GM10248 (cell line): Measurements from ENCODE around the gene P3H1.

Experiments used
- CTCF ChIA-PET: fragments of 300-600 bp; sonication (Branson Sonifier 250); formaldehyde crosslinking; extraction: SDS; loops from one replicate; lab custom pipeline; 2021; ENCODE audit warnings: antibody characterized with exemption; lab: Yijun Ruan, JAX
- POLR2A ChIA-PET: fragments of 350-650 bp; sonication (Branson Sonifier 250); formaldehyde crosslinking; extraction: SDS; loops from one replicate; lab custom pipeline; 2020; ENCODE audit warnings: antibody characterized with exemption; lab: Yijun Ruan, JAX
- DNase-seq: peaks from one replicate; pipeline ENCODE4 v3.0.0; 2012; ENCODE audit errors: extremely low spot score
- TF ChIP-seq, protein P1 (sequence below): IDR thresholded peaks from 2 replicates; pipeline ENCODE4 v1.5.1; 2012; ENCODE audit warnings: mild to moderate bottlenecking, low read depth; ENCODE audit errors: extremely low read depth, missing control alignments, control extremely low read depth

Gene P3H1

DNA sequence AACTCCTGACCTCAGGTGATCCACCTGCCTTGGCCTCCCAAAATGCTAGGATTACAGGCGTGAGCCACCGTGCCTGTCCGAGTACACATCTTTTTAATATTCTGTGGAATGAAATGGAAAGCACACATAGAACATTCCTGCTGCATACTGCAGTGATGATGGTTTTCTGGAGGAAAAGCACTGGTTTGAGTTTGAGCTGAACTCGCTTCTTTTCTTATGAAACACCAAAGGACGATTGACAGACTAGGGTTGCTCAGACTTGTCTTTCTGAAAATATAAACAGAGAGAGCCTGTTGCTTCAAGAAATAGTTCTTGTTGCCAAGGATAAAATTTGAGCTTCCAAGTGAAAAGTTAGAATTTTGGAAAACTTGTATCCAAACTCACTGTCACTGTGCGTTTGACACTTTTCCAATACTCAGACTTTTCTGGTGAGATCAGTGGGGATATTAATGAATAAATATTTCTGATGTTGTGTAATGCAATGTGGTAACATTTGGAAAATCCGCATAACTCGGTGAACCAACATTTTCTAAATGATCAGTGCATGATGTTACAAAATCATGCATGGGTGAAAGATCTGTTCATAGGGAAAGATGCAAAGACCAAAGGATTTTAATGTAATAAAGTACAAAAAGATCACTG lies 35.1 kb upstream of the P3H1 start:
- CTCF ChIA-PET, result interaction anchor here (1.0 to 1.3 kb wide), 2 partner anchors 14 to 18 kb away, joined by 3 read pairs; partner anchors contain the start of gene ERMAP
- TF ChIP-seq, protein P1, sequence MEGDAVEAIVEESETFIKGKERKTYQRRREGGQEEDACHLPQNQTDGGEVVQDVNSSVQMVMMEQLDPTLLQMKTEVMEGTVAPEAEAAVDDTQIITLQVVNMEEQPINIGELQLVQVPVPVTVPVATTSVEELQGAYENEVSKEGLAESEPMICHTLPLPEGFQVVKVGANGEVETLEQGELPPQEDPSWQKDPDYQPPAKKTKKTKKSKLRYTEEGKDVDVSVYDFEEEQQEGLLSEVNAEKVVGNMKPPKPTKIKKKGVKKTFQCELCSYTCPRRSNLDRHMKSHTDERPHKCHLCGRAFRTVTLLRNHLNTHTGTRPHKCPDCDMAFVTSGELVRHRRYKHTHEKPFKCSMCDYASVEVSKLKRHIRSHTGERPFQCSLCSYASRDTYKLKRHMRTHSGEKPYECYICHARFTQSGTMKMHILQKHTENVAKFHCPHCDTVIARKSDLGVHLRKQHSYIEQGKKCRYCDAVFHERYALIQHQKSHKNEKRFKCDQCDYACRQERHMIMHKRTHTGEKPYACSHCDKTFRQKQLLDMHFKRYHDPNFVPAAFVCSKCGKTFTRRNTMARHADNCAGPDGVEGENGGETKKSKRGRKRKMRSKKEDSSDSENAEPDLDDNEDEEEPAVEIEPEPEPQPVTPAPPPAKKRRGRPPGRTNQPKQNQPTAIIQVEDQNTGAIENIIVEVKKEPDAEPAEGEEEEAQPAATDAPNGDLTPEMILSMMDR, result no peak
- DNase-seq, result no peak
- POLR2A ChIA-PET, result no interaction called here

GRCh38 chr1:42797979-42798378 lies 31.2 kb upstream of the P3H1 start:
- POLR2A ChIA-PET, result no interaction called here
- TF ChIP-seq, protein P1, result no peak

DNA sequence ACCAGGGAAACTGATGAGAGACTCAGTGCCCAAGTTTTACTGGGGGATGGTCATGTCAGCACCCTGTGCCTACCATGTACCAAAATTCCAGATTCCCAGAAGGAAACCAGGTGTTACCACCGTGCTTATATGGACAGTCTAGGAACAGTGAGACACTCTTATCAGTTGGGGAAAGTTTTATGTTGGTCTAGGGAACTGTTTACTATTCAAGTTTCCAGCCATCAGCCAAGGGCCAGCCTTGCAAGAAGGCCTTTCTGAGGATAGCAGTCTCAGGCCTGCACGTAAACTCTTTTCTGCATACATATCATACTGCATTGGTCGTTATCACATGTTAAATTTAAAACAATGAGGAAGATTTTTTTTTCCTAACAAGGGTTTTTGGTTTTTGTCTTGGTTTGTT lies 30.6 kb upstream of the P3H1 start:
- TF ChIP-seq, protein P1, result no peak
- no peak for DNase-seq
- POLR2A ChIA-PET, result no interaction called here
- CTCF ChIA-PET, result interaction anchor here (0.8 to 1.2 kb wide), 3 partner anchors 17 to 276 kb away, joined by 3 read pairs; no protein-coding TSS in a partner anchor

More at GRCh38 chr1:42797979-42798378, 31.2 kb upstream of the P3H1 start:
- CTCF ChIA-PET, result interaction anchor here (0.8 to 1.2 kb wide), 3 partner anchors 18 to 276 kb away, joined by 3 read pairs; no protein-coding TSS in a partner anchor
- DNase-seq, result no peak

DNA sequence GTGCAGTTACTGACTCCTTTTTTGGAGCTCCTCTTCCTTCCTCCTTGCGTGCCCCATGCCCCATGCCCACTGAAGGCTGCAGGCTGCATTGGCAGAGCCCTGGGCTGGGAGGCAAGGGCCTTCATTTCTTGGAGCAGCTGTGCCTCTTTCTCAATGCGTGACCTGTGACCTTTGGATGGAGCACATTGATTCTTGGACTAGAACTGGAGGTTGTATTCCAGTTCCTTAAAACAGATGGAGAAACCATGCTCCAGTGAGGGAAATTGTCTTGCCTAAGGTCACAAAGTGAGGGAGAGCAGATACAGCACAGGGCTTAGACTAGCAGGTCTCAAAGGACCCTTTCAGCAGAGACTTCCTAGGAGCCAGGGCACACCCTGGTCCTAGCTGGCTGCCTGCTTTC lies 27.0 kb upstream of the P3H1 start:
- TF ChIP-seq, protein P1, result no peak

DNA sequence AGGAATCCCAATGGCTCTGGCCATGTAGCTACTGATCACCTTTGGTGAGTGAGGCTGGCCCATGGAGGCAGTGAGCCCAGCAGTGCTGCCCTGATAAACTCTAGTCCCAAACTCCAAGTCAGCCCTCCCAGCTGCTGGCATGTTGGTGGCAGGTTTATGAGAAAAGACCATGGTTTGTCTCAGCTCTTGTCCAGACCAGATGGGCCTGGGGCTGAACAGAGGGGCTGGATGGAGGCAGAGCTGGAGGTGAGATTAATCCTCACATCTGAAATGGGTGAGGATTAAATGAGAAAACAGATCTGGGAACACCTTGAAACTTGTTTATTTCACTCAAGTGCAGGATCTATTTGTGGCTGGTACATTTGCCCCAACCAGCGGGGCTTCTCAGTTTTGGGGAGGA lies 21.2 kb upstream of the P3H1 start:
- TF ChIP-seq, protein P1, result no peak
- DNase-seq, result no peak
- POLR2A ChIA-PET, result no interaction called here
- CTCF ChIA-PET, result interaction anchor here (1.2 kb wide), 1 partner anchor 285 kb away, joined by 5 read pairs; no protein-coding TSS in a partner anchor

More for the DNA sequence above, 27.0 kb upstream of the P3H1 start:
- no peak for DNase-seq
- CTCF ChIA-PET, result interaction anchor here (1.2 to 1.3 kb wide), 2 partner anchors 15 to 38 kb away, joined by 3 to 5 read pairs; no protein-coding TSS in a partner anchor
- POLR2A ChIA-PET, result no interaction called here

DNA sequence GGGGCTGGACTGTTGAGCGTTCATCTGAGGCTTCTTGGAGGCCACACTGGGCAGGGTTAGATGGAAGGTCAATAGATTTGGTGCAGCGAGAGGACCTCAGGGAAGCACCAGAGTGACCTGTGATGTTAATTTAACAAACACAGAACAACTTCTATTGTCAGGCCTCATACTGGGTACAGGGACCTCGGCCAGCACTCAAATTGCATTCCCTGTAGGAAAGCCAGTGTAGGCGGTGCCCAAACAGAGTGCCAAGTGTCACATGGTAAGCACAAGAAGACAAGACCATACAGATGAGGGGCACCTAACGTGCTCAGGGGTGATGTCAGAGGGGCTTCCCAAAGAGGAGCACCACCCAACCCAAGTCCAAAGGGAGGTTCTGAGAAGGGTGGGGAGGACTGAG lies 19.3 kb upstream of the P3H1 start:
- TF ChIP-seq, protein P1, result no peak
- ChIA-PET CTCF (interaction anchor here (1.4 kb wide), 1 partner anchor 8 kb away, joined by 5 read pairs; no protein-coding TSS in a partner anchor), POLR2A (no interaction called here)
- no peak for DNase-seq
